OCI-LY7 (cell line): ENCODE data around the gene USH1C. TPM values are rescaled to one million over a fixed set of nuclear protein-coding genes. Genes with fewer than 3 reads are reported as not detected.

Experiments
- BruUV-seq: library from RNA; stranded (reverse); fragments of 400-500 nt; replicated peaks from 2 replicates; lab custom pipeline; 2021; lab: Mats Ljungman, UMichigan
- CTCF ChIA-PET: fragments of 300-600 bp; sonication (Branson Sonifier 250); formaldehyde crosslinking; loops from one replicate; lab custom pipeline; 2022; ENCODE audit warnings: antibody characterized with exemption; ENCODE audit not compliant: unreplicated experiment; lab: Charles Lee
- POLR2A ChIA-PET: fragments of 300-600 bp; sonication (Branson Sonifier 250); formaldehyde crosslinking; loops from one replicate; lab custom pipeline; 2022; ENCODE audit warnings: antibody characterized with exemption; lab: Charles Lee
- DNase-seq: peaks from one replicate; pipeline ENCODE4 v3.0.0-alpha.2; 2015; ENCODE audit warnings: low spot score
- H2AFZ ChIP-seq: fragments of 200-600 bp; sonication (generic), shearing (Covaris generic); 2 replicates; pipeline ENCODE4 v1.6.1; 2014; ENCODE audit warnings: mild to moderate bottlenecking, antibody characterized with exemption, low read length, moderate library complexity
- H3K27ac ChIP-seq: fragments of 200-600 bp; sonication (generic); 2 replicates; pipeline ENCODE4 v1.5.1; 2014; ENCODE audit warnings: mixed run types, low read depth, mild to moderate bottlenecking, moderate library complexity, low read length, inconsistent platforms; ENCODE audit not compliant: poor library complexity, severe bottlenecking
- H3K36me3 ChIP-seq: fragments of 200-600 bp; sonication (generic); 2 replicates; pipeline ENCODE4 v1.6.1; 2014; ENCODE audit warnings: mild to moderate bottlenecking, antibody characterized with exemption, low read length, moderate library complexity, mixed read lengths; ENCODE audit not compliant: insufficient read depth
- H3K4me1 ChIP-seq: fragments of 200-600 bp; sonication (generic); 2 replicates; pipeline ENCODE4 v1.5.1; 2014; ENCODE audit warnings: mild to moderate bottlenecking, low read length; ENCODE audit not compliant: insufficient read depth, poor library complexity, severe bottlenecking
- H3K4me2 ChIP-seq: fragments of 200-600 bp; sonication (generic); 2 replicates; pipeline ENCODE4 v1.6.1; 2014; ENCODE audit warnings: mild to moderate bottlenecking, low read length
- H3K4me3 ChIP-seq: fragments of 200-600 bp; sonication (generic); 2 replicates; pipeline ENCODE4 v1.5.1; 2014; ENCODE audit warnings: mild to moderate bottlenecking, low read depth, low read length; ENCODE audit not compliant: poor library complexity, severe bottlenecking
- H3K79me2 ChIP-seq: fragments of 200-600 bp; sonication (generic); 2 replicates; pipeline ENCODE4 v1.6.1; 2016; ENCODE audit warnings: low read depth, mild to moderate bottlenecking, low read length, moderate library complexity, mixed read lengths; ENCODE audit not compliant: insufficient read depth
- H3K9me2 ChIP-seq: fragments of 200-600 bp; sonication (generic); 2 replicates; pipeline ENCODE4 v1.6.1; 2016; ENCODE audit warnings: mild to moderate bottlenecking, low read length, mixed read lengths; ENCODE audit not compliant: insufficient read depth
- H3K9me3 ChIP-seq: fragments of 200-600 bp; sonication (generic); 2 replicates; pipeline ENCODE4 v1.6.1; 2014; ENCODE audit warnings: mild to moderate bottlenecking, mixed run types, low read length, mixed read lengths
- H4K20me1 ChIP-seq: fragments of 200-600 bp; sonication (generic); 2 replicates; pipeline ENCODE4 v1.6.1; 2014; ENCODE audit warnings: mild to moderate bottlenecking, antibody characterized with exemption, low read length, moderate library complexity, mixed read lengths; ENCODE audit not compliant: insufficient read depth
- CTCF ChIP-seq: fragments of 200-600 bp; sonication (generic); conservative IDR thresholded peaks from 2 replicates; pipeline ENCODE4 v1.5.1; 2014; ENCODE audit warnings: mild to moderate bottlenecking, antibody characterized with exemption, low read length, moderate library complexity, mixed read lengths
- EZH2phosphoT487 ChIP-seq: fragments of 200-600 bp; sonication (generic); IDR thresholded peaks from 2 replicates; pipeline ENCODE4 v1.6.1; 2018; ENCODE audit warnings: low read depth, borderline replicate concordance, mild to moderate bottlenecking, mixed run types, antibody characterized with exemption, low read length, moderate library complexity, mixed read lengths
- intact Hi-C: fragments of 100-400 bp; cut with micrococcal nuclease; formaldehyde crosslinking; loops from one replicate; pipeline ENCODE4 v1.10.0; 2022; ENCODE audit not compliant: unreplicated experiment
- total RNA-seq, 2 experiments: library from RNA; depleted of rRNA in 1 of 2; stranded (reverse); fragments of >200 nt in 1 of 2; shearing (Covaris generic) in 1 of 2; gene quantifications; 2 replicates each; pipeline ENCODE4 v1.2.3, GENCODE V29; 2014 to 2022

USH1C gene
- total RNA-seq, 2 experiments from 2014 or later: not detected

- no peaks in the 10 kb centered on the region for H3K4me1 ChIP-seq
- no peak overlapping the region for H2AFZ ChIP-seq
- no peaks in the 10 kb centered on the region for H3K36me3 ChIP-seq
- no peak overlapping the region for H3K4me2 ChIP-seq
- ChIA-PET POLR2A (no interaction called here), CTCF (no interaction called here)
- no peaks in the 10 kb centered on the region for H3K9me2 ChIP-seq
- H3K4me3 ChIP-seq: no peak overlapping the region
- H4K20me1 ChIP-seq: no peaks in the 10 kb centered on the region
- intact Hi-C loops: no loop called here
- BruUV-seq: no TSS peak
- TF ChIP-seq CTCF (no peak), EZH2phosphoT487 (no peak)
- no peaks in the 10 kb centered on the region for H3K79me2 ChIP-seq
- no peak overlapping the region for H3K27ac ChIP-seq
- no peaks in the 10 kb centered on the region for H3K9me3 ChIP-seq
- DNase-seq: no peak
Observed at GRCh38 chr11:17551347-17552040, 7.3 kb upstream of the USH1C start.

- no peak overlapping the region for H3K4me3 ChIP-seq
- H2AFZ ChIP-seq: no peak overlapping the region
- no peaks in the 10 kb centered on the region for H3K9me3 ChIP-seq
- H4K20me1 ChIP-seq: no peaks in the 10 kb centered on the region
- H3K27ac ChIP-seq: no peak overlapping the region
- DNase-seq: no peak
- H3K79me2 ChIP-seq: no peaks in the 10 kb centered on the region
- CTCF ChIA-PET: no interaction called here
- no peaks in the 10 kb centered on the region for H3K9me2 ChIP-seq
- POLR2A ChIA-PET: no interaction called here
- intact Hi-C loops: no loop called here
- no peaks in the 10 kb centered on the region for H3K36me3 ChIP-seq
- TF ChIP-seq EZH2phosphoT487: no peak
- no peak for TF ChIP-seq CTCF
- no peaks in the 10 kb centered on the region for H3K4me1 ChIP-seq
- no peak overlapping the region for H3K4me2 ChIP-seq
- no TSS peak for BruUV-seq
Observed at GRCh38 chr11:17550450-17551346, 6.5 kb upstream of the USH1C start.

GRCh38 chr11:17548444-17548843, 4.2 kb upstream of the USH1C start:
- no peaks in the 10 kb centered on the region for H3K36me3 ChIP-seq
- H3K4me1 ChIP-seq: no peaks in the 10 kb centered on the region
- no peak overlapping the region for H3K4me2 ChIP-seq
- H2AFZ ChIP-seq: no peak overlapping the region
- H3K9me3 ChIP-seq: no peaks in the 10 kb centered on the region
- intact Hi-C loops: no loop called here
- no peak overlapping the region for H3K4me3 ChIP-seq
- TF ChIP-seq CTCF: no peak
- no peak for TF ChIP-seq EZH2phosphoT487
- DNase-seq: peak; percentile 10
- H3K27ac ChIP-seq: no peak overlapping the region
- BruUV-seq: no TSS peak
- ChIA-PET POLR2A (interaction anchor here (0.7 kb wide), 1 partner anchor 364 kb away, joined by 3 read pairs; no protein-coding TSS in a partner anchor), CTCF (no interaction called here)
- no peaks in the 10 kb centered on the region for H4K20me1 ChIP-seq
- no peaks in the 10 kb centered on the region for H3K9me2 ChIP-seq
- no peaks in the 10 kb centered on the region for H3K79me2 ChIP-seq
